ENCODE measurements around the gene ARHGEF16.

Gene ARHGEF16

DNA sequence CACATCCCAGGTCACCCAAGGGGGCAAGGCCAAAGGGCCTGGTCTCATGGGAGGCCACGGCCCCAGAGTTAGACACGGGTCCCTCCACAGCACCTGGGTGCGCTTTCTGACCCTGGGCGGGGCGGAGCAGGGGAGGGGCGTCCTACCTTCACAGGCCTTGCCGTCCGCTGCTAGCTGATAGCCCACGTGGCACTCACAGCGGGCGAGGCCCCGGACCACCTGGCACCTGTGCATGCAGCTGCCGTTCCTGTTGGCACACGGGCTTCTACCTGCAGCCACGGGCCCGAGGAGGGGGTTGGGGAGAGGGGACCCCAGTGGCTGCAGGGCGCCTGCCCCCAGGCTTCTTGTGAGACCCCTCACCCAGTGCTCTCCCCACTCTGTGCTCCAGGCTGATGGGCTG, 59.9 kb downstream of the ARHGEF16 start:
- TF ChIP-seq, protein P1, sequence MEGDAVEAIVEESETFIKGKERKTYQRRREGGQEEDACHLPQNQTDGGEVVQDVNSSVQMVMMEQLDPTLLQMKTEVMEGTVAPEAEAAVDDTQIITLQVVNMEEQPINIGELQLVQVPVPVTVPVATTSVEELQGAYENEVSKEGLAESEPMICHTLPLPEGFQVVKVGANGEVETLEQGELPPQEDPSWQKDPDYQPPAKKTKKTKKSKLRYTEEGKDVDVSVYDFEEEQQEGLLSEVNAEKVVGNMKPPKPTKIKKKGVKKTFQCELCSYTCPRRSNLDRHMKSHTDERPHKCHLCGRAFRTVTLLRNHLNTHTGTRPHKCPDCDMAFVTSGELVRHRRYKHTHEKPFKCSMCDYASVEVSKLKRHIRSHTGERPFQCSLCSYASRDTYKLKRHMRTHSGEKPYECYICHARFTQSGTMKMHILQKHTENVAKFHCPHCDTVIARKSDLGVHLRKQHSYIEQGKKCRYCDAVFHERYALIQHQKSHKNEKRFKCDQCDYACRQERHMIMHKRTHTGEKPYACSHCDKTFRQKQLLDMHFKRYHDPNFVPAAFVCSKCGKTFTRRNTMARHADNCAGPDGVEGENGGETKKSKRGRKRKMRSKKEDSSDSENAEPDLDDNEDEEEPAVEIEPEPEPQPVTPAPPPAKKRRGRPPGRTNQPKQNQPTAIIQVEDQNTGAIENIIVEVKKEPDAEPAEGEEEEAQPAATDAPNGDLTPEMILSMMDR (IDR thresholded peaks at IDR 0.05; ENCODE audit: control insufficient read depth, insufficient read depth, low read depth, low read length, missing control alignments), result no peak
- DNase-seq (ENCODE audit: low read depth), result no peak
- no peak overlapping the region for H3K4me3 ChIP-seq (ENCODE audit: control insufficient read depth, low read depth, low read length)

DNA sequence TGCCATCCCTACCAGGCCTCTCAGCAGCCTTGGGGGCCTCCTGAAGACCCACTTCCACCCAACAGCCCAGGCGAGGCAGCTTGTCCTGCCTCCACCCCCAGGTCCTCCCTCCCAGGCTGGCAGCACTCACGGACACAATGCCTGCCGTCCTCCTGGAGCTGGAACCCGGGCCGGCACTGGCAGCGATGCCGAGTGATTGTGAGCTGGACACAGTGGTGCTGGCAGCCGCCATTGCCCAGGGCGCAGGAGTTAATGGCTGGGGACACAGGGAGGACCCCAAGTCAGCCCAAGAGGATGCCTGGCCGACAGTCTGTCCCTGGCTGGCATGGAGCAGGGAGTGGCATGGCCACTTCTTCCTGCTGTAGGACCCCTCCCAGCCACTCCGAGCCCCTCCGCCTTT, 60.8 kb downstream of the ARHGEF16 start:
- DNase-seq (ENCODE audit: low read depth), result no peak
- TF ChIP-seq, protein P1 (IDR thresholded peaks at IDR 0.05; ENCODE audit: control insufficient read depth, insufficient read depth, low read depth, low read length, missing control alignments), result no peak
- H3K4me3 ChIP-seq (ENCODE audit: control insufficient read depth, low read depth, low read length), result no peak overlapping the region

DNA sequence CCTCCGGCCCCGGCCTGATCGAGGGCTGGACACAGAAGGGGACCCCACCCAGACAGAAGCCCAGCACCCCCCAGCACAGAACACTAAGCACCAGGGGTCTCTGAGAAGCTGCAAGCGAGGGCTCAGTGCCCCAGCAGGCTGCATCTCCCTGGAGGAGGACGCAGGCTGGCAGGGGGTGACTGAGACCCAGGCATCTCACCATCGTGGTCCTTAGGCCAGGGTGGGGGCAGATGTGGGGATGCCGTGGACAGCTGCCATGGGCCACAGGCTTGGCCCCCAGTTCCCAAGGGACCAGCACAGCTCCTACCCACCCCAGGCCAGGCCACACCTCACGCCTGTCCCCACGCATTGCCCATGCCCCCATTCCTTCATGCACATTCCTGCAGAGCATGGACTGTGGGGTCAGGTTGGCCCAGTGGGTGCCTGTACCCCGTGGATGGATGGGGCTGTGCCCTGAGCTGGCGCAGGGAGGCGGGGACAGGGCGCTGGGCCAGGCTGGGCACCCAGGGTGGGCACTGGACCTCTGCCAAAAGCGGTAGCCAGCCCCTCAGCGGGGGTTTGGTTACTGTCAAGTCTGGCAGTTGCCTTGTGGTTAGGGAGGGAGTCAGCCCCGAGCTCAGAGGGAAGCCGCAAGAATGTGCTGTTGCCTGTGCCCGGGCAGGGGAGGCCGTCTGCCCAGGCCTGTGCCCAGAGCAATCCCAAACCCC, 61.5 kb downstream of the ARHGEF16 start:
- no peak overlapping the region for H3K4me3 ChIP-seq (ENCODE audit: control insufficient read depth, low read depth, low read length)
- TF ChIP-seq, protein P1 (IDR thresholded peaks at IDR 0.05; ENCODE audit: control insufficient read depth, insufficient read depth, low read depth, low read length, missing control alignments), result no peak
- peak; percentile 28 for DNase-seq (ENCODE audit: low read depth)

DNA sequence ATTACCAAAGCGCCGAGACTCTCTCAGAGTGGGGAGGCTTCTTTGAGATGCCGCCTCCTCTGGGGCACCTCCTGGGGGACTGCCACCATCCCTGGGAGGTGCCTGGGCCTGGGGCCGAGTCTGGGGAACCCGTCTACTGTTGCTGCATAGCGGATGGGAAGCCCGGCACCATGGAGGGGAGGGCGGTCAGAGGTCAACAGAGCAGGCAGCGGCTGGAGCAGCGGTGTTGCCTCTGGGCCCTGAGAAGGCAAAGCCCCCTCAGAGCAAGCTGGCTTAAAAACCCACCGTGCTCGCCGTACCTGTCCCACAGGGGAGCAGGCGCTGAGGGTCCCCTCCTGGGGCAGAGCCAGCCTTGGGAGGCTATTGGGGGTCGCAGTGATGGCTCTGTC, 62.0 kb downstream of the ARHGEF16 start:
- no peak overlapping the region for H3K4me3 ChIP-seq (ENCODE audit: control insufficient read depth, low read depth, low read length)
- TF ChIP-seq, protein P1 (IDR thresholded peaks at IDR 0.05; ENCODE audit: control insufficient read depth, insufficient read depth, low read depth, low read length, missing control alignments), result no peak
- DNase-seq (ENCODE audit: low read depth), result no peak

DNA sequence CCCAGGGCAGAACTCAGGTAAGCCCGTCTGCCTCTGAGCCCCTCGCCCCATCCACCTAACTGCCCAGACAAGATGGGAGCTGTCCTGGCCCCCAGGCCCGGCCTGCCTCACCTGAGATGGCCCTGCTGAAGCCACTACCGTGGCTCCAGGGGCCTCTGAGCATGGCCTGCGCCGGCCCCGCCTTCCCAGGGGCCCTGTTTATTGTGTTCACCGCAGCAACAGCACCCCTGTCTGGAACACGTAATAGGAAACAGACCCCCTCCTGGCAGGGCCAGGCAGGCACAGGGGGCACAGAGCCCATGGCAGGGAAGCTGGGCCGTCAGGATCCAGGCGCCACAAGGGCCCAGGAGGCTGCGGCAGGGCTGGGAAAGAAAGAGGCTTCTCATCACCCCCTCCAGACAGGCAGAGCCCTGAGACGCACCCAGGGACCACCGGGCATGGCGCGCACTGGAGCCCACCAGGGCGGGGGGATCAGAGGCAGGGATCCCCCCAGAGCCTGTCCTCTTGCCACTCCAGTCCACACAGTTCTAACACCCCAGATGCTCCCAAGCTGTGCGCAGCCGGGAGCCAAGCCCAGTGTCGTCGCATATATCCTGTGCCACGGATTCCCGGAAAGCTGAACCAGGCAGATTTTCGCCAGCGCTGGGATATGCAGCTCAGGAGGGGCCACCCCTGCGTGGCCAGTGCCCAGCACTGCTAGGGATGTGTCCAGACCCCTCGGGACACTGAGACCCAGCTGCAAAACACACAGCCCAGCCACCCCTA, 62.6 kb downstream of the ARHGEF16 start:
- TF ChIP-seq, protein P1 (IDR thresholded peaks at IDR 0.05; ENCODE audit: control insufficient read depth, insufficient read depth, low read depth, low read length, missing control alignments), result no peak
- no peak overlapping the region for H3K4me3 ChIP-seq (ENCODE audit: control insufficient read depth, low read depth, low read length)
- no peak for DNase-seq (ENCODE audit: low read depth)

DNA sequence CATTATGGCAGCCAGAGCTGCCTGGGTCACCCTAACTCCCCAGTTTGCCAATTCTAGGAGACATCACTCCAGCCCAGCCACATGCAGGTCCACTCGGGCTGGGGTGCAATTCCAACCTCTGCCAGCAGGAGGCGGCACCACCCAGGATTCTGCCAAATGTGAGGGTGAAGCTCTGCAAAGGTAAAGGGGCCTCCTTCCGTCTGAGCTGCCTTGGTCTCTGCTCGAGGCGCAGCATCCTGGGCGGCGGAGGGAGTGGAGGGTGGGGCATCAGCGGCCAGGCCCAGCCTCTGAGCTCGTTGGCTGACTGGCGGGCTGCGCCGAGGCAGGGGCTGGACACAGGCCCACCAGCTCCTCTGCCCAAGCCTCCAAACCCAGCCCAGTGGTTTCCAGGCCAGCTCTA, 63.8 kb downstream of the ARHGEF16 start:
- no peak for DNase-seq (ENCODE audit: low read depth)
- H3K4me3 ChIP-seq (ENCODE audit: control insufficient read depth, low read depth, low read length), result no peak overlapping the region
- TF ChIP-seq, protein P1 (IDR thresholded peaks at IDR 0.05; ENCODE audit: control insufficient read depth, insufficient read depth, low read depth, low read length, missing control alignments), result peak; percentile 84
